Renal cortical epithelial cell (primary cell): ENCODE measurements around the gene RABGEF1. TPM values are rescaled to one million over a fixed set of nuclear protein-coding genes. Genes with fewer than 3 reads are reported as not detected.
A peak's percentile ranks its signal among the peaks of the same experiment; 100 is the strongest.
"Not testable (repeated sequence)": the region's sequence is repeated elsewhere in the genome, so short reads cannot be mapped to it uniquely, and the experiment has no call there.

Source experiments
- DNase-seq: peaks from one replicate; pipeline ENCODE4 v3.0.0-alpha.2; 2011; ENCODE audit warnings: low read depth
- total RNA-seq: library from RNA; depleted of rRNA; stranded (reverse); fragments of >200 nt; gene quantifications from 2 replicates; pipeline ENCODE4 v1.2.3, GENCODE V29; 2014

Gene RABGEF1
- total RNA-seq, 1 donor from 2014 or later: 52.4 TPM

DNA sequence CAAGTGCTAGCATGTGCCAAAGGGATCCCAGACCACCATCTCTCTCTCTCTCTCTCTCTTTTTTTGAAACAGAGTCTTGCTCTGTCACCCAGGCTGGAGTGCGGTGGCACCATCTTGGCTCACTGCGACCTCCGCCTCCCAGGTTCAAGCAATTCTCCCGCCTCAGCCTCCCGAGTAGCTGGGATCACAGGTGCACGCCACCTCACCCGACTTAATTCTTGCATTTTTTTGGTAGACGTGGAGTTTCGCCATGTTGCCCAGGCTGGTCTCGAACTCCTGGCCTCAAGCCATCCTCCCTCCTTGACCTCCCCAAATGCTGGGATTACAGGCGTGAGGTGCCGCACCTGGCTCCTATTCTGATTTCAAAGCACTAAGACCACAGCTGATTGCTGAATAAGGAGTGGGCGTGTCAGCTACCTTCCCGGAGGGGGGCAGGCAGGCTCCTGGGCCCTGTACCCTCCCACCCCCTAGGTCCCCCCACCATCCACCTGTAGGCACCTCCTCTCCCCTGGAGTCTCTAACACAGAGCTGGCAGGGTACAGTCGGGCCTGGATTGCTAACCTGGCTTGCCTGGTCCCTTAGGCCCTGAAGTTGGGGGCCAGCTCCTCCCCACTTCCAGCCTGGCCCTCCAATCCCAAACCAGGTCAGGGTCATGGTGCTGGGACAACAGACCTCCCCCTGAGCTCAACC, 74.8 kb downstream of the RABGEF1 start:
- not testable (repeated sequence) for DNase-seq

DNA sequence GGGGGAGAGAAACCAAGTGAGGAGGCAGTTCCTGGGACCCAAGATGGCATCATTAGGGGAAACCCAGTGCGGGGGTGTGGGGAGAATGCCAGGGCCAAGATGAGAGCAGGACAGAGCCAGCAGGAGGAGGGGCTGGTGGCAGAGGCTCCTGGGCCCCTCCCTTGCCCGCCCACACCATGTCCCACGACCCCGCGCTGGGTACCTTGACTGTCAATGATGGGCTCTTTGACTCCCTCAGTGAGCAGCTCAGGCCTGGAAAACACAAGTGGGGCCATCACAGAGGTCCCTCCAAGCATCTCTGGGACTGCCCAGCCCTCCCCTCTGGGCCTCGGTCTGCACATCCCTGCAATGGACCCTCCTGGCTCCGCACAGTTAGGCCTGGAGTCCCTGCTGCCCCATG, 75.4 kb downstream of the RABGEF1 start:
- DNase-seq: no peak

DNA sequence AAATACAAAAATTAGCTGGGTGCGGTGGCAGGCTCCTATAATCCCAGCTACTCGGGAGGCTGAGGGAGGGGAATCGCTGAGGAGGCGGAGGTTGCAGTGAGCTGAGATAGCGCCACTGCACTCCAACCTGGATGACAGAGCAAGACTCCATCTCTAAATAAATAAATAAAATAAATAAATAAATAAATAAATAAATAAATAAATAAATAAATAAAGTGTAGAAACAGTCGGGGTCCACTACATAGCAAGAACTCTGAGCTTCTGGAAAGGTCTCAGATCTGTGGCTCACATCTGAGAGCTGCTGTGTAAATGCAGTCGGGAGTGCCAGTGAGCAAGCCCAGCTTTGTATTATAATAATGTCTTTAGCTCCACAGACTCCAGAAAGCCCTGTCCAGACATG, 76.1 kb downstream of the RABGEF1 start:
- not testable (repeated sequence) for DNase-seq

DNA sequence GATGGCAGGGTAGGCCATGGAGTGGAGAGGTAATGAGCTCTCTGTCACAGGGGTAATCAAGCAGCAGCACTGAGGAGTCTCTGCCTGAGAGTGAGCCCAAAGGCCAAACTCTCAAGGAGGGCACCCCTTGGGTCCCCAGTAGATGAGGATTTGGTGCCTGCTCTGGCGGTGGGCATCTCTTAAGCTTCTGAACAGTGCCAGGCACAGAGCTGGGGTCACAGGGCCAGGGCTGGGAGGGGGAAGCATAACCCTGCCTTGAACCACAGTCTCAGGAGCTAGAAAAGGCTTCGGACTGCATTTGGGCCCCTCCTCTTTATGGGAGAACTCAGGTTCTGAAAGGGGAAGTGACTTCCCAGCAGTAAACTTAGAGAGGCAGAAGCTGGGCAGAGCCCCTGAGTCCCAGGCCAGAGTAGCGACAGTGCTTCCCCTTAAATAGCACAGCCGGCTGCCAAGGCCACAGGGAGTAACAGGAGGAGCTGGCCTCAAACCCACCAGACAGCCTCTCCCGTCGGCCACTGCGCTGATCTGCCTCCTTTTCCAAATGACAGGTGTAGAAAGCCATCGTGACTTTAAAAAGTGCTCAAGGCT, 76.8 kb downstream of the RABGEF1 start:
- not testable (repeated sequence) for DNase-seq

DNA sequence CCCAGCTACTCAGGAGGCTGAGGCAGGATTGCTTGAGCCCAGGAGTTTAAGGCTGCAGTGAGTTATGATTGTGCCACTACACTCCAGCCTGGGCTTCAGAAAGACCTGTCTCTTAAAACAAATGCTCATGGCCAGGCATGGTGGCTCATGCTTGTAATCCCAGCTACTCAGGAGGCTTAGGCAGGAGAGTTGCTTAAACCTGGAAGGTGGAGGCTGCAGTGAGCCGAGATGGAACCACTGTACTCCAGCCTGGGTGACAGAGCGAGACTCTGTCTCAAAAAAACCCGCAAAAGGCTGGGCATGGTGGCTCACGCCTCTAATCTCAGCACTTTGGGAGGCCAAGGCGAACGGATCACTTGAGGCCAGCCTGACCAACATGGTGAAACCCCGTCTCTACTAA, 77.4 kb downstream of the RABGEF1 start:
- DNase-seq: not testable (repeated sequence)

DNA sequence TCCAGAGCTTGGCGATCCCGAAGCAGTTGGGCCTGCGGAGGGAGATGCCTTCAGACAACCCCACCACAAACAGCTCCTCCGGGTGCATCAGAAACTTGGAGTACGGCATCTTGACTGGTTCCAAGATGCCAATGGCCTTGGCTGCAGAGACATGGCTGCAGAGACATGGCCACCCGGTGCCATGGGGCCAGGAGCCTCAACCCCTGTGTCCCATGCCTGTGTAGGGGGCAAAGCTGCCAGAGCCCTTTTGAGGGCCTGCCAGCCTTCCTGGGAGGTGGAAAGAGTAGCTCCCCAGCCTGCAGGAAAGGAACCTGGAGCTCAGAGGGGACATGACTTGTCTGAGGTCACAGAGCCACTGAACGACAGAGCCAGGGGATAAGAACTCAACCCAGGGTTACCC, 83.5 kb downstream of the RABGEF1 start:
- no peak for DNase-seq

DNA sequence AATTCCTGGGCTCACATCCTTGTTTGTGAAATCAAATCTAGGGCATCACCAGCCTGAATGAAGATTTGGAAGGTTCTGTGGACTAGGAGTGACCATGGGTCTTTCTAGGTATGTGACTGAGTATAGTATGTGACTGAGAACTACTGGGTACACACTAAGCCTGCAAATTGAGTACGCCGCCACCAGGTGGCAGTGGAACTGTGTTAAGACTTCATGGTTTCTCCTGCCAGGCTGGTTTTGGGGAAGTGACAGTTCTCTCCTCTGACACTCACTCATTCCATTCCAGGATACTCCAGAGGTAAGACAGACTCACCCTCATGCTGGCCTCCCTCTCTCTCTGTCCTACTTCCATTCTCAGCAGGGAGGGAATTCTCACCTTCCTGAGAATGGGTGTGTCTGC, 85.0 kb downstream of the RABGEF1 start:
- DNase-seq: not testable (repeated sequence)

DNA sequence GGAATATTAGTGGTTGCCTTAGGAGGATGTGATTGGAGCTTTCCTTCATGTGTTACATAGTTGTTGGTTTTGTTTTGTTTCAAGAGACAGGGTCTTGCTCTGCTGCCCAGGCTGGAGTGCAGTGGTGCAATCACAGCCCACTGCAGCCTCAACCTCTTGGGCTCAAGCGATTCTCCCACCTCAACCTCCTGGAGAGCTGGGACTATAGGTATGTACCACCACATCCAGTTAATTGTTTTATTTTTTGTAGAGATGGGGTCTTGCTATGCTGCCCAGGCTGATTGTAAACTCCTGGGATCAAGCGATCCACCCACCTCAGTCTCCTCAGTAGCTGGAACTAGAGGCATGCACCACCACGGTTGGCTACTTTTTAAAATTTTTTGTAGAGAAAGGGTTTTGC, 86.1 kb downstream of the RABGEF1 start:
- no peak for DNase-seq

DNA sequence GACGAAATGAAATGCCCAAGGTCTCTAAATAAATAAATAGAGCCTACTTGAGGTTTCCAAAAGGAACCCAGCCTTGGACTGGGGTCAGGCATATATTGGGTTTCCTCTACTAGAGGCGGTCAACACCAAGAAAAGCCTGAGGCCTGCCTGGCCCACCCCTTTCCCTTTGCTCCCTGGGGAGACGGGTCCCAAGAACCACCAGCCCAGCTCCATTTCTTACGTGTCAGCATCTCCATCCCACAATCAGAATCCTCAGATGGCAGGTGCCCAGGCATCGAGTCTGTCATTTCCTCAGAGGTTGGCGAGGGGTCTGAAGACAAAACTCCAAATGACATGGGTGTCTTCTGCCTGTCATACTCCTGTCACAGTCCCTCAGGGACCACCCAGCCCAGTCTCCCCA, 90.4 kb downstream of the RABGEF1 start:
- not testable (repeated sequence) for DNase-seq

DNA sequence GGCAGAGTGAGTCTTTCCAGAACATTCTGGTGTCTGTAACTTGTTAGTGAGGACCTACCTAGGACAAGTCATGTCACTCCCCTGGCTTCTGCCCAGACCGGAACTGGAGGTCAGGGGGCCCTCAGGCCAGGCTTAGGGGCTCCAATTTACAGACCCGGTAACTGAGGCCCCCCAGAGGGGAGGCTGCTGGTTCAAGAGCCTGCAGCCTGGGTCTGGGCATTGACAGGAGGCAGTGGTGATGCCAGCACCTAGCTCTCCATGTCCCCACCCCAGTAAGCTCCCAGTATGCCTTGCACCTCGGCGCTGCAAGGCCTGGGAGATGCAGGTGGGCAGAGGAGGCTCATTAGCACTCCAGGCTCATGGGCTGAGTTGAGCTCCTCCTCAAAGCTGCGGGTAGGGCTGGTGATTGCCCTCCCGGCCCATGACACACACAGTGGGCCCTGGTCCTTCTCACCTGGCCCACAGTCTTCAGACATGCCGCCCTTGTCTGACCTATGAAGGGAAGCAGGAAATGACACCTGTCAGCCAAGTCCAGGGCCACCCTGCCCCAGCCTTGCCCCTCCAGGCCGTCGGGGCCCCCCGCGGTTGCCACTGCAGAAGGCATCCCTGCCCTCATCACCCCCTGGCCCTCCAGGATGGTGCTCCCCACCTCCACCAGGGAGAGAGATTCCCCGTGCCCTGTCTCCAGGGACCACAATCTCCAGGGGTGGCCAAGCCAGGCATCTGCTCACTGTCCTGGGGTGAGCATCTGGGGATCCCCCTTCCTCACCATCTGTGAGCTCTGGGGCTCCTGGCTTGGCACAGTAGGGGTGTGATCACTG, 92.2 kb downstream of the RABGEF1 start:
- DNase-seq: no peak

DNA sequence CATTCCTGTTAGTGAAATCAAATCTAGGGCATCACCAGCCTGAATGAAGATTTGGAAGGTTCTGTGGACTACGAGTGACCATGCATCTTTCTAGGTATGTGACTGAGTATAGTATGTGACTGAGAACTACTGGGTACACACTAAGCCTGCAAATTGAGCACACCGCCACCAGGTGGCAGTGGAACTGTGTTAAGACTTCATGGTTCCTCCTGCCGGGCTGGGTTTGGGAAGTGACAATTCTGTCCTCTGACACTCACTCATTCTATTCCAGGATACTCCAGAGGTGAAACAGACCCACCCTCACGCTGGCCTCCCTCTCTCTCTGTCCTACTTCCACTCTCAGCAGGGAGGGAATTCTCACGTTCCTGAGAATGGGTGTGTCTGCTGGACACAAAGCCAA, 96.5 kb downstream of the RABGEF1 start:
- DNase-seq: no peak

DNA sequence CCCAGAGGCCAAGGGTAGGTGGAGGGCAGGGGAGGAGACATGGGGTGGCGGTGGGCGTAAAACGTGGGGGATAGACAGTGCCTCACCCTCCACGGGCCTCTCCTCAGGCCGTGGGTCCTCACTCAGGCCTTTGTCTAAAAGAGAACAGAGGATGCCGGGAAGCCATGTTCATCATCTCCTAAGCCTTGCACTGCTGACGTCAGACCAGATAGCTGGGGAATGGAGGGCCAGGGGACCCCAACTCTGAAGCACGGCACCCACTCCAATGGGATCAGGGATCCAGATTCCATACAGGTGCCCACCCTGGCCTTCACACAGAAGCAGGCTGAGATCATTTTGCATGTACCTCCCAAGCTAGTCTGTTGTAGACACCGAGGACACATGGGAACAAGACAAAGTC, 97.1 kb downstream of the RABGEF1 start:
- DNase-seq: no peak

DNA sequence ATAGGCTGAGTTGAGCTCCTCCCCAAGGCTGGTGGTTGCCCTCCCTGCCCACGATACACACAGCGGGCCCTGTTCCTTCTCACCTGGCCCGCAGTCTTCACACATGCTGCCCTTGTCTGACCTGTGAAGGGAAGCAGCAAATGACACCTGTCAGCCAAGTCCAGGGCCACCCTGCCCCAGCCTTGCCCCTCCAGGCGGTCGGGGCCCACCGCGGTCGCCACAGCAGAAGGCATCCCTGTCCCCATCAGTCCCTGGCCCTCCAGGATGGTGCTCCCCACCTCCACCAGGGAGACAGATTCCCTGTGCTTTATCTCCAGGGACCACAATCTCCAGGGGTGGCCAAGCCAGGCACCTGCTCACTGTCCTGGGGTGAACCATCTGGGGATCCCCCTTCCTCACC, 99.3 kb downstream of the RABGEF1 start:
- DNase-seq: no peak

DNA sequence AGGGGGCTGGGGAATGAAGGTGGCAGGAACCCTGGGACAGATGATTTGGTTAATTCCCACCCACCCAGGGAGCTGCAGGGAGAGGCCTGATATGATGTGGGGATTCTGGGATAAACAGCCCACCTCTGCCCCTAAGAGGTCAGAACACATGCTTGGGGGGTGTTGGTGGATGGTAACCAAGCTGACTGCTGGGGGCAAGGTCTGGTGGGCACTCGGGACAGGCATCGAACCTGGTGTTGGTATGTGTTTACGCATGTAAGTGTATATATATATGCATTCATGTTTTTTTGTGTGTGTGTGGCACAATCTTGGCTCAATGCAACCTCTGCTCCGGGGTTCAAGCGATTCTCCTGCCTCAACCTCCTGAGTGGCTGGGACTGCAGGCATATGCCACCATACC, 99.8 kb downstream of the RABGEF1 start:
- no peak for DNase-seq

DNA sequence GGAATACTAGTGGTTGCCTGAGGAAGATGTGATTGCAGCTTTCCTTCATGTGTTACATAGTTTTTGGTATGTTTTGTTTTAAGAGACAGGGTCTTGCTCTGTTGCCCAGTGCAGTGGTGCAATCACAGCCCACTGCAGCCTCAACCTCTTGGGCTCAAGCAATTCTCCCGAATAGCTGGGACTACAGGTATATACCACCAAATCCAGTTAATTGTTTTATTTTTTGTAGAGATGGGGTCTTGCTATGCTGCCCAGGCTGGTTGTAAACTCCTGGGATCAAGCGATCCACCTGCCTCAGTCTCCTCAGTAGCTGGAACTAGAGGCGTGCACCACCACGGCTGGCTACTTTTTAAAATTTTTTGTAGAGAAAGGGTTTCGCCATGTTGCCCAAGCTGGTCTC, 101.4 kb downstream of the RABGEF1 start:
- no peak for DNase-seq

DNA sequence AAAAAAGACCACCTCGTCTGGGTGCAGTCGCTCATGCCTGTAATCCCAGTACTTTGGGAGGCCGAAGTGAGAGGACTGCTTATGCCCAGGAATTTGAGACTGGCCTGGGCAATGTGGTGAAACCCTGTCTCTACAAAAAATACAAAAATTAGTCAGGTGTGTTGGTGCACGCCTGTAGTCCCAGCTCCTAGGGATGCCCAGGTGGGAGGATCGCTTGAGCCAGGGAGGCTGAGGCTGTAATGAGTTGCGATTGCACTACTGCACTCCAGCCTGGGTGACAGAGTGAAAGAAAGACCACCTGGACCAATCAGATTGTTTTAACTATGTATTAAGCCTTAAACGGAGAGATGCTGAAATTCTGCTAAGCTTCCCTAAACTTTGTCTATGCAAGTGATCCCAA, 103.0 kb downstream of the RABGEF1 start:
- not testable (repeated sequence) for DNase-seq

DNA sequence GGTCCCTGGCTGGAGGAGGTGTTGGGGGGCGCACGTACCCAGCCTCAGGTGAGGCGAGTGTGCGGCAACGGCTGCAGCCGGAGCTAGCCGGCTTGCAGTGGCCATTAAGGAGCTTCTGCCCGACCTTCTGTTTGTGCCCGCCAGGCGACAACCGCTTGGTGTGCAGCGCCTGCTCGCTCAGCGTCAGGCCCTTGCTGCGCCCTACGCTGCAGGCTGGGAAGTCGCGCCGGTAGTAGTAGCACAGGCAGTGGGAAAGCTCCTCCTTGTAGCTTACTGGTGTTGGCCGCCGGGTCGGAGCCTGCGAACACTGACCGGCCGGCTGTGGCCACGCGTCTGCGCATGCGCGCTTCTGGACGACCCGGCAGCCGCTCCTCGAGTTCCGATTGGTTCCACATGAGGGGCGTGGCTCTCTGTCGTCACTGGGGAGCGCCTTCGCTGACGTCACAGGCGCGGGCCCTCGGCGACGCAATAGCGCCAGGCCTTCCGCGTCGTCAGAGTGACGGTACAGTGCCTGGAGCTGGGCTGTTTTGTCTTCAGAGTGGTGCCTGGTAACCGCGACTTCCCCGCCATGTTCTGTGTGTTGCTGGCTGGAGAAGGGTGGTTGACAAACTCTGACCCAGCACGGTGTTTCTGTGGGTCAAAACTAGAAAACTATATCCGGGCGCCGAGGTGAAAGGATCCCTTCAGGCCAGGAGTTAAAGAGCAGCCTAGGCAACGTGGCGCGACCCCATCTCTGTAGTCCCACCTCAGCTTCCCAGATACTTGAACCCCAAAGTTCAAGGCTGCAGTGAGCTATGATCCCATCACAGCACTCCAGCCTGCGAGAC, 104.2 kb downstream of the RABGEF1 start:
- peak; percentile 91 for DNase-seq

DNA sequence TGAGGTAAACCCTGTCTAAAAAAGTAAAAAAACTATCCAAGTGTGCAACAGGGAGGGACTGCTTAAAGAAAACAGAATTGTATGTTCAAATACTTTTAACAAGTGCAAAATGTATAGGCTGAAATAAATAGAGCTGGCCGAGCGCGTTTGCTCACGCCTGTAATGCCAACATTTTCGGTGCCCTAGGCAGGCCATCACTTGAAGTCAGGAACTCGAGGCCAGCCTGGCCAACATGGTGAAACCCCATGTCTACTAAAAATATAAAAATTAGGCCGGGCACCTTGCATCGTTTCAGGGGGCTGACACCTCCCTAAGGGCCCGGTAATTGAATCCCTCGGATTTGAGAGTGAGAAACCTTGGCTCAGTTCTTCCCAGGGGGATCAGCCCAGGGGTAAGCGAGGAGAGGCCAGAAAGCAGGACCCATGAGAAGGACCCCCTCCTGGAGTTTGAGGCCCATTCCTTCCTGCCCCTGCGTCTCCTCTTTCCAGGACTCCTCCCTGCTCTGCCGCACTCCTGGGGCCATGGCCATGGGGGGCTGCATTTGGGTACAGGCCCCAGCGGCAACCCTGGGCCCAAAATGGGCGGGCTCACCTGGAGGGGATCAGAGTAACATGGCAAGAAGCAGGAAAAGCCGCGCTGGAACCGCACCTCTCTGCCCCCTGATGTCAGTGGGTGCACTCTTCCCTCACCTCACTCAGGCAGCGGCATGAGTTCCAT, 105.0 kb downstream of the RABGEF1 start:
- no peak for DNase-seq

DNA sequence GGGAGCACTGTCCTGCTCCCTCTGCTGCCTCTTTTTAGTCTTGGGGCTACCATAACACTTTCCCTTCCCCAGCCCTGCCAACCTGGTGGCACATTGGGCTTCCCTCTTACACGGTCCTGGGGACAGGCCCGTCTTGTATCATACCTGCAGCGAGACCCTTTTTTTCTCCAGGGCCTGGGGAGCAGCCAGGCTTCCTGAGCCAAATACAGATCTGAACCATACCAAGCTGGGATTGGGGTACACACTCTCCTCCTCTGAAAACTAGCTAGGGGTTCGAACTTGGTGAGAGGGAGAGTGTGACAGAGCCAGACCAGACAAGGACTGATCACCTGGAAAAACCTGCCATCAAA, 105.5 kb downstream of the RABGEF1 start:
- not testable (repeated sequence) for DNase-seq

DNA sequence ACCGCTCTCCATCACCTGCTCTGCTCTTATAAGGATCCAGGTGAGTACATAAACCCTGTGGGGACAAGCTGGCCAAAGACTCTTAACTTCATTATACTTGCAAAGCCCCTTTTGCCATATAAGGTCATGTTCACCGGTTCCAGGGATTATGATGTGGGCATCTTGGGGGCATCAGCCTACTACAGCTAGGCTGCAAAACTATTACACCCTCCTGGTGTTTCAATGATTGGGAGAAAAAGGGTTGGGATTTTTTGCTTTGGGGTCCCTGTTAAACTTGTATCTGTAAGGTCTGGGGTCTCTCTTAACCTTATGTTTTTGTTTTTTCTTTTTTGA, 107.0 kb downstream of the RABGEF1 start:
- DNase-seq: not testable (repeated sequence)
